Activated CD4-positive, alpha-beta memory T cell treated with anti-CD3 and anti-CD28 coated beads, Interleukin-2, amount 10 ng/mL, durations not matched to agents 7 days and 5 days (primary cell): ENCODE data around the gene SPIN2A. TPM values are rescaled to one million over a fixed set of nuclear protein-coding genes. Genes with fewer than 3 reads are reported as not detected.
"Not testable (repeated sequence)": the region's sequence is repeated elsewhere in the genome, so short reads cannot be mapped to it uniquely, and the experiment has no call there.

Source experiments
- CTCF ChIA-PET: fragments of 350-600 bp; sonication (Branson Sonifier 250); formaldehyde crosslinking; loops from one replicate; lab custom pipeline; 2021; ENCODE audit warnings: antibody characterized with exemption, inconsistent platforms; lab: Charles Lee
- POLR2A ChIA-PET: fragments of 350-600 bp; sonication (Branson Sonifier 250); formaldehyde crosslinking; loops from one replicate; lab custom pipeline; 2021; ENCODE audit warnings: antibody characterized with exemption; lab: Charles Lee
- DNase-seq: peaks from one replicate; pipeline ENCODE4 v3.0.0-alpha.2; 2020
- H3K27ac Mint-ChIP-seq: one replicate; pipeline ENCODE4 v1.8.0; 2021; ENCODE audit warnings: mild to moderate bottlenecking, mixed read lengths
- H3K27me3 Mint-ChIP-seq: one replicate; pipeline ENCODE4 v1.8.0; 2021; ENCODE audit warnings: mixed read lengths
- H3K36me3 Mint-ChIP-seq: one replicate; pipeline ENCODE4 v1.8.0; 2021; ENCODE audit warnings: low read depth, mixed read lengths
- H3K4me1 Mint-ChIP-seq: one replicate; pipeline ENCODE4 v1.8.0; 2021; ENCODE audit warnings: mixed read lengths
- H3K4me3 Mint-ChIP-seq: one replicate; pipeline ENCODE4 v1.8.0; 2021; ENCODE audit warnings: mild to moderate bottlenecking, mixed read lengths
- H3K9me3 Mint-ChIP-seq: one replicate; pipeline ENCODE4 v1.8.0; 2021; ENCODE audit warnings: mixed read lengths
- total RNA-seq, 2 experiments: library from RNA; stranded (reverse); gene quantifications; one replicate each; pipeline ENCODE4 v1.2.3, GENCODE V29; 2021

The SPIN2A gene
- total RNA-seq, 2 experiments from 2014 or later: 0.81 to 0.85 TPM

GRCh38 chrX:57132046-57132445 is 5.2 kb downstream of the SPIN2A start:
- no peak overlapping the region for H3K27ac Mint-ChIP-seq
- no peaks in the 10 kb centered on the region for H3K36me3 Mint-ChIP-seq
- ChIA-PET POLR2A (no interaction called here), CTCF (no interaction called here)
- H3K27me3 Mint-ChIP-seq: no peaks in the 10 kb centered on the region
- no peaks in the 10 kb centered on the region for H3K9me3 Mint-ChIP-seq
- no peaks in the 10 kb centered on the region for H3K4me1 Mint-ChIP-seq
- H3K4me3 Mint-ChIP-seq: no peak overlapping the region
- no peak for DNase-seq

GRCh38 chrX:57121816-57122215 is 15.4 kb downstream of the SPIN2A start:
- Mint-ChIP-seq H3K27ac (peak overlapping the region; percentile 80), H3K4me3 (peak overlapping the region; percentile 85), H3K9me3 (no peaks in the 10 kb centered on the region), H3K27me3 (no peaks in the 10 kb centered on the region), H3K36me3 (peaks cover 17% of the 10 kb centered on the region), H3K4me1 (peaks cover 10% of the 10 kb centered on the region)
- no peak for DNase-seq
- ChIA-PET CTCF (no interaction called here), POLR2A (no interaction called here)

GRCh38 chrX:57121162-57121755 is 15.9 kb downstream of the SPIN2A start, which contains the start of gene SPIN2B:
Gene SPIN2B (minus strand): TSS chrX:57121548.
- Mint-ChIP-seq H3K4me1 (peaks cover 10% of the 10 kb centered on the region), H3K27me3 (no peaks in the 10 kb centered on the region), H3K27ac (peak within 1 kb of the TSS; percentile 80), H3K9me3 (no peaks in the 10 kb centered on the region), H3K4me3 (peak within 1 kb of the TSS; percentile 85), H3K36me3 (peaks cover 17% of the 10 kb centered on the region)
- peak; percentile 83 for DNase-seq
- ChIA-PET POLR2A (no interaction called here), CTCF (no interaction called here)

DNA sequence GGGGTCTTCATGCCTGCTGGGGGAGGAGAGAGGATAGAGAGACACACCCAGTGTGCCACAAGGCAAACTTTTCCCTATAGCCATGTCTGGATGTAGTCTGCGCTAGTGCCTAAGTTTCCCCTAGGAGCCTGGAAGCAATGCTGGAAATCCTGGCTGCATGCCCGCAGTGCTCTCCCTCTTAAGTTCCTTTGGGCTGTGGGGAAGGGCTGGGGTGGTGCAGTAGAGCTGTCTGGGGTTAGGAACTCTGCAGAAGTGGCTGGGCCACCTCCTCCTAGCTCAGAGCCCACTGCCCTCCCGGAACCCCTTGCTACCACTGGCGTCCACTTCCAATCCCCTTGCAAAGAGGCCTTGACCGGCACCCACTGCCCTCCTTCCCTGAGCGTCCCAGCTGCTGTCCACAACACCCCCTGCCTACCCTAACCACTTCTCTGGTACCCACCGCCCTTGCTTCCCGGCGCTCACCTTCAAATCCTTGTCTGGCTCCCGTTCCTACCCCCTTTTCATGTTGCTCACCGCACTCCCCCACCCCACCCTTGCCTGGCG is 16.5 kb downstream of the SPIN2A start:
- H3K27me3 Mint-ChIP-seq, H3K9me3 Mint-ChIP-seq, POLR2A ChIA-PET, CTCF ChIA-PET, DNase-seq: not testable (repeated sequence)
- H3K4me1 Mint-ChIP-seq: peaks cover 10% of the 10 kb centered on the region
- peaks cover 17% of the 10 kb centered on the region for H3K36me3 Mint-ChIP-seq
- peak overlapping the region; percentile 80 for H3K27ac Mint-ChIP-seq
- peak overlapping the region; percentile 85 for H3K4me3 Mint-ChIP-seq

- DNase-seq: no peak
- H3K4me3 Mint-ChIP-seq: no peak overlapping the region
- H3K27ac Mint-ChIP-seq: no peak overlapping the region
- H3K27me3 Mint-ChIP-seq: no peaks in the 10 kb centered on the region
- CTCF ChIA-PET: no interaction called here
- no peaks in the 10 kb centered on the region for H3K9me3 Mint-ChIP-seq
- H3K36me3 Mint-ChIP-seq: peaks cover 17% of the 10 kb centered on the region
- POLR2A ChIA-PET: no interaction called here
- peaks cover 10% of the 10 kb centered on the region for H3K4me1 Mint-ChIP-seq
These were observed 17.8 kb downstream of the SPIN2A start for GRCh38 chrX:57119416-57119815.

DNA sequence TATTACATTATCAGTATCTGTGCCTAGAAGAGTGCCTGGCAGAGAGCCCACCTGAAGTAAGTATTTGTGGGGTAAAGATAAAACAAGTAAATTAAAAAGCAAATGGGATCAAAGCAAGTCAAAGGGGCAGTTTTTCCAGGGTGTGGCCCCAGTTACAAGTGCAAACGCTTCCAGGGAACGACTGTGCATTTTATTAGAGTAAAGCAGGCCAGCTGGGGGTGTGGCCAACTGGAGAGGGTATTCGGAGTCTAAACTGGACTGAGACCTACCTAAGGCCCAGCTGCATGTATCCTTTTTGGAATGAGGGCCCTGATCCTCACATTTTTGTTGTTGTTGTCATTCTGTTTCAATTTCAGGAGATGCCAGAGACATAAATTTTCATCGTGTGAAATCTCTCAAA is 19.6 kb downstream of the SPIN2A start:
- CTCF ChIA-PET, H3K27me3 Mint-ChIP-seq, H3K9me3 Mint-ChIP-seq, H3K27ac Mint-ChIP-seq, H3K4me3 Mint-ChIP-seq, POLR2A ChIA-PET, DNase-seq: not testable (repeated sequence)
- Mint-ChIP-seq H3K4me1 (peaks cover 10% of the 10 kb centered on the region), H3K36me3 (peaks cover 21% of the 10 kb centered on the region)

DNA sequence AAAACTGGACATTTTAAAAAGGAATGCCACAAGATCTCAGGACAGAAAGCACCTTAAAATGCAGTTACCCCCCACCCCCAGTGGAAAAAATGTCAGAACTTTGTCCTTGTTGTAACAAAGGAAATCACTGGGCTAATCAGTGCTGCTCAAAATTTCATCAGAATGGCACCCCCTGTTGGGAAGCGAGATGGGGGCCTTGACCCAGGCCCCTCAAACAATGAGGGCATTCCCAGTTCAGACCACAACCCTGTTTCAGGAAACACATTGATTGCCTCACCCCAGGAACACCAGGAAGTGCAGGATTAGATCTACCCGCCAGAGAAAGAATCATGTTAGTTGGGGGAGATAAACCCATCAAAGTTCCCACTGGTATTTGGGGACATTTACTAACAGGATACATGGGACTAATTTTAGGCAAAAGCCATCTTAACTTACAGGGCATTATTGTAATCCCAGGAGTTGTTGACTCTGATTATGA is 32.2 kb downstream of the SPIN2A start:
- H3K9me3 Mint-ChIP-seq: no peaks in the 10 kb centered on the region
- no peak overlapping the region for H3K27ac Mint-ChIP-seq
- peaks cover 12% of the 10 kb centered on the region for H3K4me1 Mint-ChIP-seq
- ChIA-PET CTCF (no interaction called here), POLR2A (no interaction called here)
- H3K36me3 Mint-ChIP-seq: peaks cover 10% of the 10 kb centered on the region
- H3K4me3 Mint-ChIP-seq: no peak overlapping the region
- no peaks in the 10 kb centered on the region for H3K27me3 Mint-ChIP-seq
- DNase-seq: no peak

- Mint-ChIP-seq H3K4me3 (no peak overlapping the region), H3K27me3 (no peaks in the 10 kb centered on the region), H3K9me3 (no peaks in the 10 kb centered on the region), H3K4me1 (peaks cover 12% of the 10 kb centered on the region), H3K27ac (no peak overlapping the region), H3K36me3 (peaks cover 9% of the 10 kb centered on the region)
- POLR2A ChIA-PET: no interaction called here
- CTCF ChIA-PET: no interaction called here
- DNase-seq: no peak
These were observed 32.8 kb downstream of the SPIN2A start for GRCh38 chrX:57104406-57104805.

DNA sequence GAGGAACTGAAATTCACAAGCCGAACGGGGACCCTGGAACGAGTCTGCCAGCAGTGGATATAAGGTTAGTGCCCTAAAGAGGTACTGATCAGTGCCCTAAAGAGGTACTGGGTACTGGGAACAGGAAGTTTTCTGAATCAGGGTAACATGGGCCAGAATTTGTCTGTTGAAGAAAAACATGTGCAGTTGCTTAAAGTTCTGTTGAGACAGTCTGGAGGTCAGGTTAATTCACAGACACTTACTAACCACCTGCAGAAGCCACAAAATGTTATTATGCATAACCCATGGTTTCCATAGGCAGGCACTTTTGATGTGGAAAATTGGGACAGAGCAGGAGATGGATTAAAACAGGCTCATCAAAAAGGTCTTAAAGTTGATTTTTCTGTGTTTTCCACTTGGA is 33.7 kb downstream of the SPIN2A start:
- peaks cover 4% of the 10 kb centered on the region for H3K9me3 Mint-ChIP-seq
- H3K4me1 Mint-ChIP-seq: peaks cover 12% of the 10 kb centered on the region
- no peak for DNase-seq
- peaks cover 7% of the 10 kb centered on the region for H3K36me3 Mint-ChIP-seq
- no peak overlapping the region for H3K27ac Mint-ChIP-seq
- ChIA-PET CTCF (no interaction called here), POLR2A (no interaction called here)
- H3K27me3 Mint-ChIP-seq: no peaks in the 10 kb centered on the region
- H3K4me3 Mint-ChIP-seq: no peak overlapping the region

DNA sequence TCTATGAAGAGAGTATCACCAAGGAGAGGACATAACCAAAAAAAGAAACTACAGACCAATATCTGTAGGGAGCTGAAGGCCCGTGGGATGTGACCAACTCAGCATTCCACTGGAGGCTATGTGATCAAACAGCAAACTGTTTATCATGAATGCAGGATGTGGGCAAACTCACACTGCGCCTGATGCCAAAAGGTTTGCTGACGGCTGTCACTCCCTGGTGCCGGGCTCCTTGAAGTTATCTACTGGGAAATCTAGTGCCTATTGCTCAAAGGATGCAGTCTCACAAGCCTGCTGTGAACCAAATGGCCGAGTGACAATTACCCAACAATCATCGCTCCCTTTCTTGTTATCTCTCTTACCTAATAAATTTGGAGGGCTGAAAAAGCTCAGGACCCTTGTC is 34.3 kb downstream of the SPIN2A start:
- DNase-seq: peak; percentile 17
- peaks cover 12% of the 10 kb centered on the region for H3K4me1 Mint-ChIP-seq

More for the DNA sequence above, 34.3 kb downstream of the SPIN2A start:
- H3K36me3 Mint-ChIP-seq, POLR2A ChIA-PET, H3K27me3 Mint-ChIP-seq, H3K27ac Mint-ChIP-seq, H3K9me3 Mint-ChIP-seq, CTCF ChIA-PET, H3K4me3 Mint-ChIP-seq: not testable (repeated sequence)

Other genes starting within 250 kb of the SPIN2A start
- 1 to 10 TPM; 6.5 to 7.3 TPM for gene SPIN3, start 141.9 kb downstream of the SPIN2A start, total RNA-seq
- 10 to 100 TPM; 11.7 to 12.1 TPM for gene SPIN2B, start 15.8 kb downstream of the SPIN2A start, total RNA-seq
- 1 to 10 TPM; 5.4 to 6.0 TPM for gene FAAH2, start 149.3 kb upstream of the SPIN2A start, total RNA-seq